A673 (cell line): ENCODE data around the gene MTHFD1. TPM values are rescaled to one million over a fixed set of nuclear protein-coding genes. Genes with fewer than 3 reads are reported as not detected.

Experiments used
- BruUV-seq: library from RNA; stranded (reverse); fragments of 400-500 nt; replicated peaks from 2 replicates; lab custom pipeline; 2021; lab: Mats Ljungman, UMichigan
- CTCF ChIA-PET: fragments of 300-600 bp; sonication (Branson Sonifier 250); formaldehyde crosslinking; loops from one replicate; lab custom pipeline; 2022; ENCODE audit warnings: antibody characterized with exemption; lab: Charles Lee
- POLR2A ChIA-PET: fragments of 300-600 bp; sonication (Branson Sonifier 250); formaldehyde crosslinking; loops from one replicate; lab custom pipeline; 2022; ENCODE audit warnings: antibody characterized with exemption; ENCODE audit not compliant: low non-redundant PET; lab: Charles Lee
- DNase-seq: peaks from one replicate; pipeline ENCODE4 v3.0.0-alpha.2; 2015; ENCODE audit warnings: low spot score
- H3K27ac ChIP-seq: fragments of 200-600 bp; sonication (generic); 2 replicates; pipeline ENCODE4 v1.5.1; 2016; ENCODE audit warnings: mixed run types, low read depth, mild to moderate bottlenecking, mixed read lengths, antibody characterized with exemption, low read length; ENCODE audit not compliant: poor library complexity, severe bottlenecking
- H3K27me3 ChIP-seq: fragments of 200-600 bp; sonication (generic); replicated peaks from 2 replicates; pipeline ENCODE4 v1.6.1; 2017; ENCODE audit warnings: mixed run types, low read depth, mild to moderate bottlenecking, mixed read lengths, antibody characterized with exemption, low read length; ENCODE audit not compliant: insufficient read depth, poor library complexity
- H3K36me3 ChIP-seq: fragments of 200-600 bp; sonication (generic); 2 replicates; pipeline ENCODE4 v1.6.1; 2016; ENCODE audit warnings: mixed run types, mild to moderate bottlenecking, mixed read lengths, antibody characterized with exemption, low read length; ENCODE audit not compliant: insufficient read depth, poor library complexity, severe bottlenecking
- H3K4me1 ChIP-seq: fragments of 200-600 bp; sonication (generic); 2 replicates; pipeline ENCODE4 v1.6.1; 2017; ENCODE audit warnings: mixed run types, mild to moderate bottlenecking, mixed read lengths, antibody characterized with exemption, low read length; ENCODE audit not compliant: insufficient read depth, poor library complexity, severe bottlenecking
- H3K4me3 ChIP-seq: fragments of 200-600 bp; sonication (generic); 2 replicates; pipeline ENCODE4 v1.5.1; 2016; ENCODE audit warnings: low read depth, mixed run types, mild to moderate bottlenecking, mixed read lengths, low read length; ENCODE audit not compliant: poor library complexity, severe bottlenecking
- H3K9me3 ChIP-seq: fragments of 200-600 bp; sonication (generic); 2 replicates; pipeline ENCODE4 v1.6.1; 2016; ENCODE audit warnings: mixed run types, low read depth, mild to moderate bottlenecking, mixed read lengths, antibody characterized with exemption, low read length; ENCODE audit not compliant: poor library complexity, severe bottlenecking
- CTCF ChIP-seq: fragments of 300-800, 200-600 bp; sonication (generic); conservative IDR thresholded peaks from 2 replicates; pipeline ENCODE4 v1.5.1; 2017; ENCODE audit warnings: low read depth, mild to moderate bottlenecking, antibody characterized with exemption, low read length, moderate library complexity, mixed read lengths
- EZH2 ChIP-seq: fragments of 200-600 bp; sonication (generic); IDR thresholded peaks from 2 replicates; pipeline ENCODE4 v1.6.1; 2017; ENCODE audit warnings: borderline replicate concordance, low read depth, mild to moderate bottlenecking, mixed read lengths, antibody characterized with exemption, low read length; ENCODE audit not compliant: poor library complexity, severe bottlenecking
- intact Hi-C: fragments of 100-400 bp; cut with micrococcal nuclease; formaldehyde crosslinking; loops from one replicate; pipeline ENCODE4 v1.10.0; 2022; ENCODE audit not compliant: unreplicated experiment
- total RNA-seq: library from RNA; stranded (reverse); gene quantifications from 2 replicates; pipeline ENCODE4 v1.2.3, GENCODE V29; 2021

The MTHFD1 gene
- total RNA-seq, 1 experiment from 2014 or later, result 293 TPM

GRCh38 chr14:64467101-64467500 lies 78.9 kb downstream of the MTHFD1 start:
- Histone ChIP-seq H3K4me1 (peaks cover 7% of the 10 kb centered on the region), H3K4me3 (no peak overlapping the region), H3K27ac (no peak overlapping the region), H3K27me3 (no peaks in the 10 kb centered on the region), H3K9me3 (no peaks in the 10 kb centered on the region), H3K36me3 (no peaks in the 10 kb centered on the region)
- ChIA-PET CTCF (no interaction called here), POLR2A (no interaction called here)
- no peak for TF ChIP-seq EZH2
- no peak for TF ChIP-seq CTCF
- DNase-seq, result no peak
- no TSS peak for BruUV-seq
- intact Hi-C loops, result no loop called here

DNA sequence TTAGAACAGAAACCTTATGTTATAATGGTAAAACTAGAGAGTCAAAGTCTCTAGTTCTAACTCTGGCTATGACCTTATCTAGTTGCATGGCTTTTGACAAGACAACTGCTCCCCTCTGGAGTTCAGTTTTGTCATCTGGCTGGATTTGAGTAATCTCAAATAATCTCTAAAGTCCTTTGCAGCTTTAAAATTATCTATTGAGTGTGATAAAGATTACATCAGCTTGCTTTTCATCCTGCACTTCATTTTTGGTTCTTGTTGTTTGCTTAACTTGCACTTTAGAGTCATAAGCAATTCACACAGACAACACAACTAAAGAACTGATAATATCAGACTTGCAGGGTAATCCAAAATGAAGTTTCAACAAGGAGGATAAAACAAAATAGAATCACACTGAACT lies 79.4 kb downstream of the MTHFD1 start:
- TF ChIP-seq CTCF, result no peak
- no peak for TF ChIP-seq EZH2
- H3K36me3 ChIP-seq, result no peaks in the 10 kb centered on the region
- no peaks in the 10 kb centered on the region for H3K27me3 ChIP-seq
- no peak for DNase-seq
- no peaks in the 10 kb centered on the region for H3K9me3 ChIP-seq
- intact Hi-C loops, result no loop called here
- POLR2A ChIA-PET, result no interaction called here
- peaks cover 7% of the 10 kb centered on the region for H3K4me1 ChIP-seq
- CTCF ChIA-PET, result no interaction called here
- H3K4me3 ChIP-seq, result no peak overlapping the region
- BruUV-seq, result no TSS peak
- H3K27ac ChIP-seq, result no peak overlapping the region

GRCh38 chr14:64468451-64468850 lies 80.3 kb downstream of the MTHFD1 start:
- Histone ChIP-seq H3K27ac (no peak overlapping the region), H3K4me3 (no peak overlapping the region), H3K4me1 (peaks cover 10% of the 10 kb centered on the region), H3K27me3 (no peaks in the 10 kb centered on the region), H3K36me3 (no peaks in the 10 kb centered on the region), H3K9me3 (no peaks in the 10 kb centered on the region)
- intact Hi-C loops, result no loop called here
- ChIA-PET POLR2A (no interaction called here), CTCF (no interaction called here)
- no TSS peak for BruUV-seq
- DNase-seq, result no peak
- TF ChIP-seq CTCF (no peak), EZH2 (no peak)
